ENCODE data around the gene SDC3.

Gene SDC3

GRCh38 chr1:30909365-30910068, 959 bp upstream of the SDC3 start:
- TF ChIP-seq CTCF (IDR thresholded peaks at IDR 0.05; ENCODE audit: low read depth, low read length, missing control alignments) = no peak
- no peak for DNase-seq (ENCODE audit: extremely low read depth, low read depth)
- H3K4me3 ChIP-seq (replicated peaks; ENCODE audit: low read depth, low read length) = peak overlapping the region; percentile 37; the same call in 1 of the 2 replicates

- H3K4me3 ChIP-seq (replicated peaks; ENCODE audit: low read depth, low read length) = peak overlapping the region; percentile 60
- TF ChIP-seq CTCF (IDR thresholded peaks at IDR 0.05; ENCODE audit: low read depth, low read length, missing control alignments) = no peak
- no peak for DNase-seq (ENCODE audit: extremely low read depth, low read depth)
Observed at GRCh38 chr1:30908316-30908695, 252 bp downstream of the SDC3 start.

- no peak for DNase-seq (ENCODE audit: extremely low read depth, low read depth)
- H3K4me3 ChIP-seq (replicated peaks; ENCODE audit: low read depth, low read length) = peak overlapping the region; percentile 60
- no peak for TF ChIP-seq CTCF (IDR thresholded peaks at IDR 0.05; ENCODE audit: low read depth, low read length, missing control alignments)
Observed at GRCh38 chr1:30907481-30908315, 860 bp downstream of the SDC3 start.

GRCh38 chr1:30906631-30907441, 1.7 kb downstream of the SDC3 start:
- peak overlapping the region; percentile 60 for H3K4me3 ChIP-seq (replicated peaks; ENCODE audit: low read depth, low read length)
- TF ChIP-seq CTCF (IDR thresholded peaks at IDR 0.05; ENCODE audit: low read depth, low read length, missing control alignments) = no peak

GRCh38 chr1:30905916-30906620, 2.5 kb downstream of the SDC3 start:
- H3K4me3 ChIP-seq (replicated peaks; ENCODE audit: low read depth, low read length) = no peak overlapping the region
- no peak for TF ChIP-seq CTCF (IDR thresholded peaks at IDR 0.05; ENCODE audit: low read depth, low read length, missing control alignments)
- DNase-seq (ENCODE audit: extremely low read depth, low read depth) = no peak

More at GRCh38 chr1:30906631-30907441, 1.7 kb downstream of the SDC3 start:
- no peak for DNase-seq (ENCODE audit: extremely low read depth, low read depth)

- H3K4me3 ChIP-seq (replicated peaks; ENCODE audit: low read depth, low read length) = no peak overlapping the region
- DNase-seq (ENCODE audit: extremely low read depth, low read depth) = no peak
- no peak for TF ChIP-seq CTCF (IDR thresholded peaks at IDR 0.05; ENCODE audit: low read depth, low read length, missing control alignments)
Observed at GRCh38 chr1:30905403-30905802, 3.2 kb downstream of the SDC3 start.
